ENCODE measurements around the gene LAPTM5.

Gene LAPTM5, protein sequence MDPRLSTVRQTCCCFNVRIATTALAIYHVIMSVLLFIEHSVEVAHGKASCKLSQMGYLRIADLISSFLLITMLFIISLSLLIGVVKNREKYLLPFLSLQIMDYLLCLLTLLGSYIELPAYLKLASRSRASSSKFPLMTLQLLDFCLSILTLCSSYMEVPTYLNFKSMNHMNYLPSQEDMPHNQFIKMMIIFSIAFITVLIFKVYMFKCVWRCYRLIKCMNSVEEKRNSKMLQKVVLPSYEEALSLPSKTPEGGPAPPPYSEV

DNA sequence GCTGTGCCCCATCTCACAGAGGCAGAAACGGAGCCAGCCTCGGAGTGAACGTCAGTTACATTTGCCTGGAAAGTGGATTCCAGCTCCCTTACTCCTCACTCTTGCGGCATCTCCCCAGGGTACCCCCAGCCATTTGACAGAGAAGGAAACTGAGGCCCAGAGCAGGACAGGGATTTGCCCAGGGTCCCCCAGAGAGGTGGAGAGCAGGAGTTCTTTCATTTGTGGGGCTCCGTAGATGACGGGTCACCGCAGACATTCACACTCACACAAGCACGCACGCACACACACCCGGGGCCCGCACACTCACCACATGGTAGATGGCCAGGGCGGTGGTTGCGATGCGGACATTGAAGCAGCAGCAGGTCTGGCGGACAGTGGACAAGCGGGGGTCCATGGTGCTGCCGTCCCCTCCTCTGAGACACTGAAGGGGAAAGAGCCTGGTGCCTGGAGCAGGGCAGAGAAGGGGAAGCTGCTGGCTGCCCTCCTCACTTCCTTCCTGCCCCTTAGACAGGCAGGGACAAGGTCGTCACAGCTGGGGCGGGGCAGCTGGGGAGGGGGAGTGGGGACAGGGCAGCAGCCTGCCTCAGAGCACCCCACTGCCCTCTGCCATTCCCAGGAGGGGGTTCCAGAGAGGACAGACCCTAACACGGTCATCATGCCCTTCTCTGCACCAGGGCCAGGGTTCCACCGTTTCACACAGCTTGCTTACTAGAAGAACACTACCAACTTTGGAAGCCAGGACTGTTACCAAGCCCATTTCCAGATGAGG is at the start of gene LAPTM5:
Gene LAPTM5, minus strand, starts transcription at position 423 of the 769 bp plus-strand sequence. Its CDS starts 29 bp downstream, at position 394.
- TF ChIP-seq, protein P1, sequence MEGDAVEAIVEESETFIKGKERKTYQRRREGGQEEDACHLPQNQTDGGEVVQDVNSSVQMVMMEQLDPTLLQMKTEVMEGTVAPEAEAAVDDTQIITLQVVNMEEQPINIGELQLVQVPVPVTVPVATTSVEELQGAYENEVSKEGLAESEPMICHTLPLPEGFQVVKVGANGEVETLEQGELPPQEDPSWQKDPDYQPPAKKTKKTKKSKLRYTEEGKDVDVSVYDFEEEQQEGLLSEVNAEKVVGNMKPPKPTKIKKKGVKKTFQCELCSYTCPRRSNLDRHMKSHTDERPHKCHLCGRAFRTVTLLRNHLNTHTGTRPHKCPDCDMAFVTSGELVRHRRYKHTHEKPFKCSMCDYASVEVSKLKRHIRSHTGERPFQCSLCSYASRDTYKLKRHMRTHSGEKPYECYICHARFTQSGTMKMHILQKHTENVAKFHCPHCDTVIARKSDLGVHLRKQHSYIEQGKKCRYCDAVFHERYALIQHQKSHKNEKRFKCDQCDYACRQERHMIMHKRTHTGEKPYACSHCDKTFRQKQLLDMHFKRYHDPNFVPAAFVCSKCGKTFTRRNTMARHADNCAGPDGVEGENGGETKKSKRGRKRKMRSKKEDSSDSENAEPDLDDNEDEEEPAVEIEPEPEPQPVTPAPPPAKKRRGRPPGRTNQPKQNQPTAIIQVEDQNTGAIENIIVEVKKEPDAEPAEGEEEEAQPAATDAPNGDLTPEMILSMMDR (IDR thresholded peaks at IDR 0.05; ENCODE audit: low read depth, low read length): no peak
- in situ Hi-C loops (cut with HindIII; ENCODE audit: low sequenced_read_pairs): no loop called here
- no peak within 1 kb of the TSS for H3K4me3 ChIP-seq (ENCODE audit: low read depth, low read length)
- no peak for DNase-seq (ENCODE audit: low read depth, low spot score)

DNA sequence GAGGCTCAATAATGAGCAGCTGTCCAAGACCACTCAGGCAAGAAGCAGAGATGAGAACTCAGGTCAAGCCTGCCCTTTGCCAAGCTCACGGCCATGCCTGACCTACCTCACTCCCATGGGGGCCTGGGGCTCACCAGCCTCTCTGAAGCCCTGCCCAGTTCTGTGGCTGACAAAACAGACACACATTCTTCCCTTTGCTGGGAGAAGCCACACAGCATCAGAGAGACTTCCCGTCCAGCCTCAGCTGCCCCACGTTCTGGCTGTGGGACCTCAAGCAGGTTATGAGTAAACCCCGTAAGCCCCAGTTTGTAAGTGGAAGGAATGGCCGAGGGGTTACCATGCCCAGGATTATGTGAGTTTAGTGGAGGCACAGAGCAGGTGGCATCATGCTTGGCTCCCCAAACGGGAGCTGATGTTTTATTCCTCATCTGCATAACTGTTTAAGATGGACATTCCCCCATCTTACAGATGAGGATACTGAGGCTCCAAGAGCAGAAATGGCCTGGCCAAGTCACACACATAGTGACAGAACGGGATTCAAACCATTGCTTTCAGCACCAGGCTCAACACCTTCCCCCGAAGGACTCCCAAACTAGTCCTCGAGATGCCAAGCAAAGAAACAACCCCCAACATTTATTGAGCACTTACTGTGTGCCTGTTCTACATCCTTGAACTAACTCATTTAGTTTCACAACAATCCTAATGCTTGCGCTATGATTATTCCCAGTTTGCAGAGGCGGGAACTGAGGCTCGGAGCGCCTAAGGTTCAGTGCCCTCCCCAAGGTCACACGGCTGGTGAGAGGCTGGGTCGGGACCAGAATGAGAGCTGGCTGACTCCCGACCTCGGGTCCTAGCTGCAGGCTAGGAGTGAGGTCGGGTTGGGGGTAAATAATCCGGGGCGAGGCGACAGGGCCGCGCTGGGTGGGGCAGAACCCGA is 49.1 kb upstream of the LAPTM5 start:
- no peak for DNase-seq (ENCODE audit: low read depth, low spot score)
- in situ Hi-C loops (cut with HindIII; ENCODE audit: low sequenced_read_pairs): no loop called here
- TF ChIP-seq, protein P1 (IDR thresholded peaks at IDR 0.05; ENCODE audit: low read depth, low read length): no peak
- no peak overlapping the region for H3K4me3 ChIP-seq (ENCODE audit: low read depth, low read length)

DNA sequence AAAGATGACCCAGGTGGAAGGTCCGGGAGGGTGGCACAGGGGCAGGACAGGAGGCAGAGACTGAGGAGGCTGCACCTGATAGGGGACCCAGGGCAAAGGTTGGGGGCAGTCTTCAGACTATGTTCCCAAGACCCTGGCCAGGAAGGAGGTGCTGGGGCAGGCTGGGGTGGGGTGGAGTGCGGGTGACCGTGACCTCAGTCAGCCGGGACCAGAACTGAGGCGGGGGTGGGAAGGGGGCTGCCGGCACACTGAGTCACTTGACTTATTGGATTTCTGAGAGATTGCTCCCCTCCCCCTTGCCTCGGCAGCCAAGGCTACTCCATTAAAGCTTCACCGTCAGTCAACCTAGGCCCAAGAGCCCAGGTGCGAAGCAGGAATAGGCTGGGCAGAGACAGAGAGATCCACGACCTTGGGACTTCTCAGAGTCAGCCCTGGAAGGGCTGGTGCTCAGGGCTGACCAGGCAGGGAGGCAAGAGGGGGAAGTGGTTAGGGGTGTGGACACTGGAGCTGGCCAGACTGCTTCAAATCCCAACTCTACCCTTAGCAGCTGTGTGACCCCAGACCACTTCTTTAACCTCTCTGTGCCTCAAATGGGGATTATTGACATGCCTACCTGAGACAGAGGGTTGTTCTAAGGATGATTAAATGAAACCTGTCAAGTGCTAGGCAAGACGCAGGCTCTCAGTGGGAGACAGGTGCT is 47.9 kb upstream of the LAPTM5 start:
- TF ChIP-seq, protein P1 (IDR thresholded peaks at IDR 0.05; ENCODE audit: low read depth, low read length): no peak

DNA sequence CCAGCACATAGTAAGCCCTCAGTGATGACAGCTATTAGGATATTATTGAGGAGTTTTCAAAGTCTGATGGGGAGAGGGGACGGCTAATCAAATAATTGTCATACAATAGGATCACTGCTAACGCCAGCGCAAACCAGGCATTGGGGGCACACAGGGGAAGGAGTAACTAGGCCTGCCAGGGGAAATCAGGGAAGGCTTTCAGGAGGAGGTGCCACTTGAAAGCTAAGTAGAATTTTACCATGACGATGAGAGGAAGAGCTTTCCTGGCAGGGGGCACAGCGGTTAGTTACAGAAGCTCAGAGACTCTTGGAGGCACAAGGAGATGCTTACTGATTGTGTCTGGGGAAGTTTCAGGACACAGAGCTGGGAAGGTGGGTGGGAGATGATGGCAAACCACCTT is 47.2 kb upstream of the LAPTM5 start:
- no peak overlapping the region for H3K4me3 ChIP-seq (ENCODE audit: low read depth, low read length)
- no peak for DNase-seq (ENCODE audit: low read depth, low spot score)
- TF ChIP-seq, protein P1 (IDR thresholded peaks at IDR 0.05; ENCODE audit: low read depth, low read length): no peak
- in situ Hi-C loops (cut with HindIII; ENCODE audit: low sequenced_read_pairs): loop anchor here (5.0 kb wide), 1 partner anchor 107 kb away; no protein-coding TSS in a partner anchor

More for the DNA sequence above, 47.9 kb upstream of the LAPTM5 start:
- no peak for DNase-seq (ENCODE audit: low read depth, low spot score)
- H3K4me3 ChIP-seq (ENCODE audit: low read depth, low read length): no peak overlapping the region
- in situ Hi-C loops (cut with HindIII; ENCODE audit: low sequenced_read_pairs): no loop called here

DNA sequence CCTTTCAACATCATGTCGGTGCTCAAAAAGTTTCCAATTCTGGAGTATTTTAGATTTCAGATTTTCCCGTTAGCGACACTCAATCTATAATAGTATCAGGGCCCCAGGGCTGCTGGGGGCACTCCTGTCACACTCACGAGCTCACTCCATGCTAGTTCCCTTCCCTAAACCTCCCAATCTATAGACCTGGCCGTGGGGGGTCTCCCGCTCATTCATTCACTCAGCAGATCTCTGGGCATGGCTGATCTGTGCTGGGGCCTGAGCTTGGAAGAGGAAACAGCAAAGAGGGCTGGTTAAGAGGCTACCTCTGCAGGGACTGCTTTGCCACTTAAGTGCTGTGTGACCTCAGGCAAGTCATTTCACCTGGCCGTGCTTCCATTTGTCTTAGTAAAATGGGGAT is 46.8 kb upstream of the LAPTM5 start:
- TF ChIP-seq, protein P1 (IDR thresholded peaks at IDR 0.05; ENCODE audit: low read depth, low read length): no peak
- DNase-seq (ENCODE audit: low read depth, low spot score): no peak
- in situ Hi-C loops (cut with HindIII; ENCODE audit: low sequenced_read_pairs): loop anchor here (5.0 kb wide), 1 partner anchor 108 kb away; no protein-coding TSS in a partner anchor
- no peak overlapping the region for H3K4me3 ChIP-seq (ENCODE audit: low read depth, low read length)
